Measurements from ENCODE around the gene CLPX.
"Not testable (repeated sequence)": the region's sequence is repeated elsewhere in the genome, so short reads cannot be mapped to it uniquely, and the experiment has no call there.

DNA sequence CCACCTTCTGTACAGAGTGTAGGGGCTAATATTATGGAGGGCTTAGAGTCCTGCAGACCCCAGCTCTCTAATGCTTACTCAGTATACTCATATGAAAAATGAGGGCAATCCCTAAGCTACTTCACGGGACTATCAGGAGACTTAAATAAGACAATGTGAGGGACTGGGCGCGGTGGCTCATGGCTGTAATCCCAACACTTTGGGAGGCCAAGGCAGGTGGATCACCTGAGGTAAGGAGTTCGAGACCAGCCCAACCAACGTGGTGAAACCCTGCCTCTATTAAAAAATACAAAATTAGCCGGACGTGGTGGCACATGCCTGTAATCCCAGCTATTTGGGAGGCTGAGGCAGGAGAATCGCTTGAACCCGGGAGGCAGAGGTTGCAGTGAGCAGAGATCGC is 85.3 kb downstream of the CLPX start:
- TF ChIP-seq, protein P1, sequence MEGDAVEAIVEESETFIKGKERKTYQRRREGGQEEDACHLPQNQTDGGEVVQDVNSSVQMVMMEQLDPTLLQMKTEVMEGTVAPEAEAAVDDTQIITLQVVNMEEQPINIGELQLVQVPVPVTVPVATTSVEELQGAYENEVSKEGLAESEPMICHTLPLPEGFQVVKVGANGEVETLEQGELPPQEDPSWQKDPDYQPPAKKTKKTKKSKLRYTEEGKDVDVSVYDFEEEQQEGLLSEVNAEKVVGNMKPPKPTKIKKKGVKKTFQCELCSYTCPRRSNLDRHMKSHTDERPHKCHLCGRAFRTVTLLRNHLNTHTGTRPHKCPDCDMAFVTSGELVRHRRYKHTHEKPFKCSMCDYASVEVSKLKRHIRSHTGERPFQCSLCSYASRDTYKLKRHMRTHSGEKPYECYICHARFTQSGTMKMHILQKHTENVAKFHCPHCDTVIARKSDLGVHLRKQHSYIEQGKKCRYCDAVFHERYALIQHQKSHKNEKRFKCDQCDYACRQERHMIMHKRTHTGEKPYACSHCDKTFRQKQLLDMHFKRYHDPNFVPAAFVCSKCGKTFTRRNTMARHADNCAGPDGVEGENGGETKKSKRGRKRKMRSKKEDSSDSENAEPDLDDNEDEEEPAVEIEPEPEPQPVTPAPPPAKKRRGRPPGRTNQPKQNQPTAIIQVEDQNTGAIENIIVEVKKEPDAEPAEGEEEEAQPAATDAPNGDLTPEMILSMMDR (IDR thresholded peaks at IDR 0.05), result not testable (repeated sequence)
- TF ChIP-seq ZFX (IDR thresholded peaks at IDR 0.05; ENCODE audit: borderline replicate concordance), result not testable (repeated sequence)
